NK-92 (cell line): ENCODE data around the gene AGPAT4.
"Not testable (repeated sequence)": the region's sequence is repeated elsewhere in the genome, so short reads cannot be mapped to it uniquely, and the experiment has no call there.

Source experiments
- DNase-seq: peaks from one replicate; lab custom pipeline; 2025; ENCODE audit not compliant: unreplicated experiment; lab: John Stamatoyannopoulos, UW

AGPAT4 gene

DNA sequence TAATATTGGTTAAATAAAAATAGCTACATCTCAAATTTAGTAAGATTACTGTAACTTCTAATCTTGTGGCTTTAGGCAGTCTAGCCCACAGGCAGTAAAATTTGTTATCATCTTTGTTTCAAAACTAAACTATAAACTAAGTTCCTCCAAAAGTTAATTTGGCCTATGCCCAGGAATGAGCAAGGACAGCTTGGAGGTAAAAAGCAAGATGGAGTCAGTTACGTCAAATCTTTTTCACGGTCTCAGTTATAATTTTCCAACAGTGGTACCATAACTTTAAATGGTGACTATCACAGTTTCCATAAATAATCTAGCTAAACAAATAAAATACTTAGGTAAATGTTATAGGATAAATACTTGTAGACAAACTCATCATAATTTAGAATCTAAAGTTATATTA is 63.0 kb downstream of the AGPAT4 start:
- DNase-seq, result no peak

DNA sequence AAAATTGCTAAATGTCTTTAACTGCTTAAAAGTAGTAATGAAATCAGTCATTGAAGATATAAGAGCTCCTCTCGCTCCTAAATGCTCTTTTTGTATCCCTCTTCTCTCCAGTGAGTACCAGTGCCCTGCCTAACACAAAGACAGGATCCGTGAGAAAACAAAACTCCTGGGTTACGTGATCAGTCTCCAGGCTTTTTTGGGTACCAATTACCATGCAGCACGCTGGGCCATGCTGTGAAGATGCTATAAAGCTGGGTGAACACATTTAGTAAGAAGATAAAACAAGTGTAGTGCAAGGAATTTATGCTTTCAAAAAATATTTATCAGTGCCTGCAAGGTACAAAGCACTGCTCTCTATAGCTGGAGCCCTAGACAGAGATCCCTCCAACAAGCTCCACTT is 66.7 kb downstream of the AGPAT4 start:
- DNase-seq, result no peak

DNA sequence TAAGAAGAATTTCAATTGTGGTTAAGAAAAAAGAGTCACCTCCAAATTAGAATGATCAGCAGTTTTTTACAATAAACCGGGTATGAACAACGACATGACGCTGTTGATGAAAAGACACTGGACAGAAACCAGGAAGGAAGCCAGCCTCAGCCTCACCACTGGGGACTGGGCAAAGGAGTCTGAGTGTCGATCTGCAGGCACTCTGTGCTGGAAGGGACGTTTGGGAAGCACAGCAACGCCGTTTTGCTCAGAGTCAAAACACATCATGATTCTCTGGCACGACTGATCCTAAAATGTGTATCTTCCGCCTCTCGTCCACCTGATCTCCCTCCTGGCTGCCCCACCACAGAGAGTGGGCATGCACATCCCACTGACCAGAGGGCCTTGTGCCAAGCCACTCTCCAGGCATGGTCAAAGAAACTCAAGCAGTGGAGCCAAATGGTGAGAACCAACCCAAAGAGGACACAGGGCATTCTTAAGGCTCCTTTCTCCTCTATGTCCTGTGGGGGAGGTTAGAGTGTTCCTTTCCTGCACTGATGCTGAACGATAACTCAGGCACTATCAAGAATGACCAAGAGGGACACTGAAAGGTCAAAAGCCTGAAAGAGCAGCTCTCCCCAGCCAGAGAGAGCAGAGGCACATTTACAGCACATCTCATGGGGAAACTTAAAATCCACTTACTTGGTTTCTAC is 68.8 kb downstream of the AGPAT4 start:
- no peak for DNase-seq

DNA sequence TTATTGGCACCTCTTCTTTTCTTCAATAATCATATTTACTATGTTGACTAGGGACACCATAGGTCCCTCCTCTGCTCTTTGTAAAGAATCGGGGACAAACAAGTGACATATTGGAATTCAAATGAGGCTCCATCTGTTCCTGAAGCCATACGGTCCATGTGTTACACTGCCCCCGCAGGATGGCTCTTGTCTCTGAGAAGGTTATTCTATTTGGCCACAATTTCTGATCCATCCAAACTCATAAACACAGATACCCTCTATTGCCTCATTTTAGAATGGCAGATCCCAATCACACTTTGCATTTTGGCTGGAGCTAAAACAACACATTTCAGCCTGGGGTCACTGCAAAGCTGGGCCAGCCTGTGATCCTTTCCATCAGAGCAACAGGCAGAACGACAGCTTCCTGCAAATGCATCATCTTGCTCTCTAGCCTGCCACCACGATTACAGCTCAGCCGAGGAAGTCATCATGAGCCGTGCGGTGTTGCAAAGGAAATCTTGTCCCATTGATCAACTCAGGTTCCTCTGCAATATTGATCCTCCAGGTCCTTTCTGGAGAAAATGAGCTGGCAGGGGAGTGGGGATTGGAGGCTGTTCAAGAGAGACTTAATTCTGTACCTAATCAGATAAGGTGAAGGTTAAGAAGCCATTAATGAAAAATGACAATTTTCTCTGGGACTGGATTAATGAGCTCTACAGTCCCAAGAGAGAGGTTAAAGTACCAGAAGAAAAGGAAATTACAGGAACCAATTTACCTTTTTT is 73.1 kb downstream of the AGPAT4 start:
- no peak for DNase-seq

DNA sequence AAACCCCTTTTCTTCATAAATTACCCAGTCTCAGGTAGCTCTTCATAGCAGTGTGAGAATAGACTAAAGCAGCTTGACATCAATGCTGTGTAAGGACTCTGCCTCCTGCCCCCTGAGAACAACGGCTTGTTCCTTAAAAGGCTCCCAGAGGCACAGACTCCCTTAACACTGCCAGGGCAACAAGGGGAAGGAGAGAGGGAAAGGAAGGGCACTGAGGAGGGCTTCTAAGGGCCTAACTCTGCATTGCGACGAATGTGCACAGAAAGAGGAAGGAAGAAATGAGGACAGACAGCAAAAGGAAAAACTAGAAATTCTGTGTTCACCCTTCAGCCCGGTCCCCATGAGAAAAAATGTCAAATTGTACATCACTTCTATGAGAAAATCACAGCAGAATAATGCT is 74.0 kb downstream of the AGPAT4 start:
- DNase-seq, result no peak

DNA sequence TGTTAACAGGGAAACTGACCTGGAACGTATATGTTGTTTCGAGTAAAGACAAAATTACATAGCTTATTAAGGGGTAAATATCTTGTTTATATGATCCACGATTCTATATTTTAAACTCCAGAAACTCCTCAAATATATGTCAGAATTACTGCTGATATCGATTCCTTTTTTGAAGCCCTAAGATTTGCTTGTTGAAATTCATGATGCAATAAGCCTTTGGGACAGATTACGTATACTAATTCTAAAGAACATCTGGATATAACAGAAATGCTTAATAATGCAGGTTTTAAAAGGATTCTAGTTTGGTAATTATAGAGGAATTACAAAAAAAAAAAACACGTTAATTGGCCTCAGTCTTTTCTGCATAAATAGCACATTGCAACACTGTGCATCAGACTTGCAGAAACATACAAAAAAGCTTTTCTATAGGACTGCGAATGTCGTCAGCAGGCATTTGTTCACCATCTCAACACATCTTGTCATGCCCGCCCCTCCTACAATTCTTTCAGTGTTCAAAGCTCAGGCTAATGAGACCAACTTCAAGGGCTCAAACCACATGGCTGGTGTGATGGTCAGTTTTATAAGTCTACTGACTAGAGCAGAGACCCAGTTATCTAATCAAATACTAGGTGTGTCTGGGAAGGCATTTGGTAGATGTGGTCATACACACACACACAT is 74.9 kb downstream of the AGPAT4 start:
- DNase-seq, result no peak

DNA sequence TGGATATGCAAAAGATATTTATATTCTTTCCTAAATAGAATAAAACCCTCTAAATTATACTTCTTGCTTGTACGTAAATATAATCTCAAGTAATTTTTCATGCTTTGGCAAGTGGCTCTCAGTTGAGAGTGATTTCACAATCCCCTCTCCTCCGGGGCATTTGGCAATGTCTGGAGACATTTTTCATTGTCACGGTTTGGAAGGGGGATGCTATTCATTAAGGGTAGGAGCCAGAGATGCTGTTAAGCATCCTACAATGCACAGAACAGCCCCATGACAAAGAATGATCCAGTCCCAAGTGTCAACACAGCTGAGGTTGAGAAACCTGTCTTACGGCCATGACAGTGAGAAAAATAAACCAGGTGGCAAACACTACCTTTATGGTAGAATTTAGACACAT is 75.7 kb downstream of the AGPAT4 start:
- no peak for DNase-seq

DNA sequence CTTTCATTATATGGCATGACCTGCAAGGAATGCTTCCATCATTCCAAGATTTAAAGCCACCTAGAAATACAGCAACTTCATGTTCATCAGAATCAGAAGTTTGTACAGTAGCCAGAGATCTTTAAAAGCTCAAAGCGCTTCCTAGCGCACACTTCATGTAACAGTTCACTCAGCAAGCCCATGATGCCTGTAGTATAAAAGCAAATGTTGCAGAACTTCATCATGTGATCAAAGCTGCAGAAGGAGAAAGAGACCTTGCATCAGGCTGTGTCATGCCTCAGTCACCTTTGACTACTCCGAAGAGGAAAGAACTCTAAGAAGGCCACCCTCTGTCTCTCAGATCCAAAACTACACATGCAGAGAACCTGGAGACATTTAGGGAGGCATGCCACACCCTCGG is 78.5 kb downstream of the AGPAT4 start:
- DNase-seq, result no peak

DNA sequence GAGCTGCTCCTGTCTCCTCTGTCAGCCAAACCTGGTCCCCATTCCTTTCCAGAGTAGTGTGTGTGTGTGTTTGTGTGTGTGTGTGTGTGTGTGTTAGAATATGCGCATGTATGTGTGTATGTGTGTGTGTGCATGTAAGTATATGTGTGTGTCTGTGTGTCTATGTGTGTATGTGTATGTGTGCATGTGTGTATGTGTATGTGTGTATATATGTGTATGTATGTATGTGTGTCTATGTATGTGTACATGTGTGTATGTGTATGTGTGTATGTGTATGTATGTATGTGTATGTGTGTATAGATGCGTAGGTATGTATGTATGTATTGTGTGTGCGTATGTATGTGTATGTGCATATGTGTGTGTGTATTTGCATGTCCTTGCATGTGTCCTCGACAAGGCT is 79.5 kb downstream of the AGPAT4 start:
- no peak for DNase-seq

DNA sequence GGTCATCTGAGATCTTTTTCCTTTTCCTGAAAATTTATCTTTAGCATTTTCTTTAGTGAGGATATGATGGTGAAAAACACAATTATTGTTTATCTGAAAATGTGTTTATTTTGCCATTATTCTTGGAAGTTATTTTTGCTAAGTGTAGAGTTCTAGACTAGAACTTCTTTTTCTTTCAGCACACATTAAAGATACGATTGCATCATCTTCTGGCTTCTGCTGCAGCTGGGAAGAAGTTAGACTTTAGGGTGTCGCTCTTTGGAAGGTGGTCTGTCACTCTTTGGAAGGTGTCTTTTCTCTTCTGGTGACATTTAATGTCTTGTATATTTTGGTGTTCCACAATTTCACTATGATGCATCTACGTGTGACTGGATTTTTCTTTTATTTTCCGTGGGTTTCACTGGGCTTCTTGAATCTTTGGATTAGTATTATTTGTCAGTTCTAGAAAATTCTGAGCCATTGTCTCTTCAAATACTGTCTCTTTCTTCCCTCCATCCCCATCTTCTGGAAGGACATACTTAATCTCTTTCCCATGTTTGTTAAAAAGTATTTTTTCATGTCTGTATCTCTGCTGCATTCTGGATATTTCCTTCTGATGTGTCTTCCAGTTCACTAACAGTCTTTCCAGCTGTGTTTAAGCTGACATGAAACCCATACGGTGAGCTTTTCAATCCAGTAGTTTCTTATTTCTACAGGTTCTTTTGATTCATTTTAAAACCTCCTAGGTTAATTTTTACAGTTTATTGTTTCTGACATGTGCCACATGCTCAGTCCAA is 81.0 kb downstream of the AGPAT4 start:
- DNase-seq, result no peak

DNA sequence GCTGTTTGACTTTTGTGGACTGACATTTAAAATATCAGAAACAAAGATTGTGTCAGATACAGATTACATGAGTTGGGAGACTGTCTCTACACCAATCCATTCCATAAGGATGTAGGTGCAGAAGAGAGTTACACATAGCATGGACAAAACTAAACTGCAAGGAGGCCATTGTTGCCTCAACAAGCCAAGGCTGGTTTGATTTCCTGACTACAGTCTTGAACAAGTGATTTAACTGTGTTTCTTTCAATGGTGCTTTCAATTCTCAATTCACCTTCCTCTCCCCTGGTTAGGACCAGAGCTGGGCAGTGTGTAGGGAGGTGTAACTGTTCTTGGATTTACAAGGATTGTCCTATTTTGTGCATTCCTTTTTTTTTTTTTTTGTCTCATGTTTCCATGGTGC is 82.2 kb downstream of the AGPAT4 start:
- DNase-seq, result no peak

DNA sequence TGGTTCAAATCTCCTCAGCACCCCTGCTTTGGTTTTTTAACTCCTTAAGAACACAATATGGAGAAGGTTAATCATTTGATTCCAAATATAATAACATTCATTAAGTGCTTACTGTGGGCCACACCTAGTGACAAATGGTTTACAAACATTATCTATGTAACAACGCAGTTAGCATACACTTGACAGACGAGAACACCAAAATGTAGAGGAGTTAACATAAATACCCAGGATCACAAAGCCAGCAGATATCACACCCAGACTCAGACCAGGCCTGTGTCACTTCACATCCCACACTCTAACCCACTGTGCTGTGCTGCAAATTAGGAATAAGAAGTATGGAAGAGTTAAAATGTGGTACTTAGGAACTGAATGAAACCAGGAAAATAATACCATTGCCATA is 82.9 kb downstream of the AGPAT4 start:
- DNase-seq, result no peak

DNA sequence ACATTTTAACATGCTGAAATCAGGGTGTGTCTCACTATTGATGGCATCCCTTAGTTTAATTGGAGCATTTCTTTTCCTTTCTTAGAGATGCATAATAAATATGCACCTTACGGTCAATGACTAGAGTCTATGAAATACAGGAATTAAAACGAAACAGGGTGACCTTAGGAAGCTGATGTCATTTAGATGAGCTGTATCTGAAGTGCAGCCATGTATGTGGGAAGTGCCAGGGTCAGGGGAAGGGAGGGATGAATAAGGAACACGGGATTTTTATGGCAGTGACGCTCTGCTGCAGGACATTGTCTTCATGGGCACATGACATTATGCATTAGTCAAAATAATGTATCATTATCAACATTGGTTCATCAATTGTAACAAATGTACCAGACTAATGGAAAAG is 84.0 kb downstream of the AGPAT4 start:
- DNase-seq, result no peak

DNA sequence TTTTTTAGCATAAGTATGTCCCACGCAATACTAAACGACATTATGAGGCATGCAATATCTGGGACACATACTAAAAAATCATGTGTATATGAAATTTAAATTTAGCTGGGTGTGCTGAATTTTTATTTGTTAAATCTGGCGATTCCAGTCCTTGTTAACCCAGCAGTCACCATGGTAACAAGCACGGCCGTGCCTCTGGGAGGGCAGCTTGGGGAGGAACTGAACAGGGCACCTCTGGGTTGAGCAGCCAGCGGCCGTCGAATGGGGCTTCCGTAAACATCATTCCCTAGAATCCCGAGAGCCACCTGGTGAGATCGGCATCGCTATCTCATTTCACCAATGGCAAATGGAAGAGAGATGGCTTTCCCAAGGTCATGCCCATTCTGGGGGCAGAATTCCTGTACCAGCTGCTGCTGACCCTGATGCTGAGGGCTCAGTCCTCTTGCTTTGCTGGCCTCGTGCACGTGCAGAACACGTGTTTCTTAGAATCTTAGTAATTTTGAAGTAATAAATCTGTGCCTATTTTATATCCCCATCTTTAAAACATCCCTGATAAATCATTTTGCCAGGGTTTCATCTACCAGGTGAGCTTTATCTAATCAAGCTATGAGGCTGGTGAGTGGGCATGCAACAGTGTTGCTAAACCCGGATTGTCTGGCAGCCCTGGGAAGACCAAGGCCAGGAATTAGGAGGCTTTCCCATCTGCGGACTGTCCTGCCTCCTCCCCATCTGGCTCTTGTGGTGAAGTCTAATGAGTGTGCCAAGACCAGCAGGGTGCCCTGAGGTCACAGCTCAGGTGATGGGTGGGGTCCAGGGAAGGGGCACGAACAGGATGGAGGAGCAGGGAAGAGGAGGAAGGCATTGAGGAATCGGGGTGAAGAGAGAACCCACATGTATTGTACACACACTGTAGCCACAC is 85.1 kb downstream of the AGPAT4 start:
- DNase-seq, result no peak

DNA sequence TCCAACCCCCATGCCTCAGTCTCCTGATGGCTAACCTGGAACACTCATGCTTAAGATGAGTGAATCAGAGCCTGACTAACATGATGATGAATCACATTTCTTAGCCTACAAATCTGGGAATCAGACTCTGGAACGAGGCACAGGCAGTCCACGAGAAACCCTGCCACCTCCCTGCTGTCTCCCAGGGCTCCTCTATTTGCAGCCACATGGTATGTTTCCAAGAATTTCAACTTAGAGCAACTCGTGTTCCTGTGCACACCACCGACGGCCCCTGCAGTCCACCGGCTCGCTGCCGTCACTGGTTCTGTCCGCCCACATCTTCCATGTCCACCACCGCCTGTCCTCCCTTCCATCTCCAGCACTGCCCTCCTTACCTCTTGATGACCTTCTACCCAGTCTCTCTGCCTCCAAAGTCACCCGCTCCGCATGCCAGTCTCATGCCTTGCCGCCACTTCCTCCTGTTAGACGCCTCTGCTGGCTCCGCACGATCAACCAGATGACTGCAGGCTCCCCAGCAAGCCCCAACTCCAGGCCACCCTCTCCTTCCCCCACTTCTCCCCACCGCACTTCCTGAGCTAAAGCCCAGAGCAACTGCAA is 87.6 kb downstream of the AGPAT4 start:
- DNase-seq, result no peak

DNA sequence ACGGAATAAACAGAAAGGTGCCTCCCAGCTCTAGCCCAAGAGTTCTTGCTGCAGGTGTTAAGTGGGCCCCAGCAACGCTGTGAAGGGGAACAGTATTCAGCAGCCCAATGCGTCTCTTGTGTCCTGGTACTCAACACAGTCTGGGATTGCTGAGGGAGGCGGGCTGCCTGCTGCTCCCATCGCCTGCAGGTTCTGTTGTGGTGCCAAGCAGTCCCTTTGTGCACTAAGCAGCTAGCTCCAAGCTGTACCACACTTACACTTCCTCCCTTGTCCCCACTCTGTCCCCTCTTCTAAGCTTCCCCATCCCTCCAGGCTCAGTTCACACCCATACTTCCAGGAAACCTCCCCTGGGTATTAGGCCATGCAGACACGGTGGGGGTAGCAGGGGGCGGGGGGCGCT is 92.7 kb downstream of the AGPAT4 start:
- no peak for DNase-seq

DNA sequence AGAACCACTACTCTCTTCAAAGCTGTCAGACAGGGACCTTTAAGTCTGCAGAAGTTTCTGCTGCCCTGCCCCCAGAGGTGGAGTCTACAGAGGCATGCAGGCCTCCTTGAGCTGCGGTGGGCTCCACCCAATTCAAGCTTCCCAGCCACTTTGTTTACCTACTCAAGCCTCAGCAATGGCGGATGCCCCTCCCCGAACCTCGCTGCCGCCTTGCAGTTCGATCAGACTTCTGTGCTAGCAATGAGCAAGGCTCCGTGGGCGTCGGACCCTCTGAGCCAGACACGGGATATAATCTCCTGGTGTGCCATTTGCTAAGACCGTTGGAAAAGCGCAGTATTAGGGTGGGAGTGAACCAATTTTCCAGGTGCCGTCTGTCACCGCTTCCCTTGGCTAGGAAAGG is 95.7 kb downstream of the AGPAT4 start:
- DNase-seq, result not testable (repeated sequence)

DNA sequence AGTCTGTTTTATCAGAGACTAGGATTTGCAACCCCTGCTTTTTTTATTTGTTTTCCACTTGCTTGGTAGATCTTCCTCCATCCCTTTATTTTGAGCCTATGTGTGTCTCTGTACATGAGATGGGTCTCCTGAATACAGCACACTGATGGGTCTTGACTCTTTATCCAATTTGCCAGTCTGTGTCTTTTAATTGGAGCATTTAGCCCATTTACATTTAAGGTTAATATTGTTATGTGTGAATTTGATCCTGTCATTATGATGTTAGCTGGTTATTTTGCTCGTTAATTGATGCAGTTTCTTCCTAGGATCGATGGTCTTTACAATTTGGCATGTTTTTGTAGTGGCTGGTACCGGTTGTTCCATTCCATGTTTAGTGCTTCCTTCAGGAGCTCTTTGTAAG is 97.4 kb downstream of the AGPAT4 start:
- not testable (repeated sequence) for DNase-seq

DNA sequence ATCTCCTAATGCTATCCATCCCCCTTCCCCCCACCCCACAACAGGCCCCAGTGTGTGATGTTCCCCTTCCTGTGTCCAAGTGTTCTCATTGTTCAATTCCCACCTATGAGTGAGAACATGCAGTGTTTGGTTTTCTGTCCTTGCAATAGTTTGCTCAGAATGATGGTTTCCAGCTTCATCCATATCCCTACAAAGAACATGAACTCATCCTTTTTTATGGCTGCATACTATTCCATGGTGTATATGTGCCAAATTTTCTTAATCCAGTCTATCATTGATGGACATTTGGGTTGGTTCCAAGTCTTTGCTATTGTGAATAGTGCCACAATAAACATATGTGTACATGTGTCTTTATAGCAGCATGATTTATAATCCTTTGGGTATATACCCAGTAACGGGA is 101.1 kb downstream of the AGPAT4 start:
- not testable (repeated sequence) for DNase-seq

DNA sequence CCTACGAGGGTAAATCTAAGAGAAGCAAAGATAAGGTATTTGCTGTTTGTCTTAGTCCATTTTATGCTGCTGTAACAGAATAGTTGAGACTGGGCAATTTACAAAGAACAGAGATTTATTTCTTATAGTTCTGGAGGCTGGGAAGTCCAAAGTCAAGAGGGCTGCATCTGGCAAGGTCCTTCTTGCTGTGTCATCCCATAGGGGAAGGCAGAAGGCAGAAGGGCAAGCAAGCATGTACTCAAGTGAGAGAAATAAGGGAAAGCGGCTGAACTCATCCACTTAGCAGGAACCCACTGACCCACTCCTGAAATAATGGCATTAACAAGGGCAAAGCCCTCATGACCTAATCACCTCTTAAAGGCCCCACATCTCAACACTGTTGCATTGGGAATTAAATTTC is 102.7 kb downstream of the AGPAT4 start:
- no peak for DNase-seq
